Measurements from ENCODE around the gene CACNA1H. TPM values are rescaled to one million over a fixed set of nuclear protein-coding genes. Genes with fewer than 3 reads are reported as not detected.

CACNA1H gene
- total RNA-seq, 4 donors from 2014 or later, result 6.8 to 94.5 (median 27.6) TPM

DNA sequence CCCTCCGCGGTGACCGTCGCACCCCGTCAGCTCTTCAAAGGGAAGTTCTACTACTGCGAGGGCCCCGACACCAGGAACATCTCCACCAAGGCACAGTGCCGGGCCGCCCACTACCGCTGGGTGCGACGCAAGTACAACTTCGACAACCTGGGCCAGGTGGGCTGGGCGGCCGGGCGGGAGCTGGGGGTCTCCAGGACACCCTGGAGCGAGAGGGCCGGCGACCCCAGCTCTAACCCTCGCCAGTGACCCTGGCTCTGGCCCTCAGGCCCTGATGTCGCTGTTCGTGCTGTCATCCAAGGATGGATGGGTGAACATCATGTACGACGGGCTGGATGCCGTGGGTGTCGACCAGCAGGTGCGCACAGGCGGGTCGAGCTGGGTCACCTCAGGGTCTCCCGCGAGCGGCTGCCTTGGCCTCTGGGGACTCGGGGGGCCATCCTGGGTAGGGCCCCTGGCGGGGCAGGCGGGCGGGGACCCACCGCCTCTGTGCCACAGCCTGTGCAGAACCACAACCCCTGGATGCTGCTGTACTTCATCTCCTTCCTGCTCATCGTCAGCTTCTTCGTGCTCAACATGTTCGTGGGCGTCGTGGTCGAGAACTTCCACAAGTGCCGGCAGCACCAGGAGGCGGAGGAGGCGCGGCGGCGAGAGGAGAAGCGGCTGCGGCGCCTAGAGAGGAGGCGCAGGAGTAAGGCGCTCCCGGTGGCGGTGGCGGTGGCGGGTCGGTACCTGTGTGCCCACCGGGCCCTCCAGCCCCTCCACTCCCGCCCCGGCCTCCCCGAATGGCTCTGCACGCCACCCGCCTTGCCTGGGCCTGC lies 58.8 kb downstream of the CACNA1H start:
- DNase-seq, result no peak
- no peaks in the 10 kb centered on the region for H3K27me3 ChIP-seq
- intact Hi-C loops (cut with DNase I; ENCODE audit: low total_unique reads), result no loop called here
- no peak for TF ChIP-seq POLR2A (IDR thresholded peaks at IDR 0.05)
- TF ChIP-seq, protein P1, sequence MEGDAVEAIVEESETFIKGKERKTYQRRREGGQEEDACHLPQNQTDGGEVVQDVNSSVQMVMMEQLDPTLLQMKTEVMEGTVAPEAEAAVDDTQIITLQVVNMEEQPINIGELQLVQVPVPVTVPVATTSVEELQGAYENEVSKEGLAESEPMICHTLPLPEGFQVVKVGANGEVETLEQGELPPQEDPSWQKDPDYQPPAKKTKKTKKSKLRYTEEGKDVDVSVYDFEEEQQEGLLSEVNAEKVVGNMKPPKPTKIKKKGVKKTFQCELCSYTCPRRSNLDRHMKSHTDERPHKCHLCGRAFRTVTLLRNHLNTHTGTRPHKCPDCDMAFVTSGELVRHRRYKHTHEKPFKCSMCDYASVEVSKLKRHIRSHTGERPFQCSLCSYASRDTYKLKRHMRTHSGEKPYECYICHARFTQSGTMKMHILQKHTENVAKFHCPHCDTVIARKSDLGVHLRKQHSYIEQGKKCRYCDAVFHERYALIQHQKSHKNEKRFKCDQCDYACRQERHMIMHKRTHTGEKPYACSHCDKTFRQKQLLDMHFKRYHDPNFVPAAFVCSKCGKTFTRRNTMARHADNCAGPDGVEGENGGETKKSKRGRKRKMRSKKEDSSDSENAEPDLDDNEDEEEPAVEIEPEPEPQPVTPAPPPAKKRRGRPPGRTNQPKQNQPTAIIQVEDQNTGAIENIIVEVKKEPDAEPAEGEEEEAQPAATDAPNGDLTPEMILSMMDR (IDR thresholded peaks at IDR 0.05), result no peak
- no peak overlapping the region for H3K4me3 ChIP-seq
- H3K4me1 ChIP-seq, result no peaks in the 10 kb centered on the region
- no peak overlapping the region for H3K27ac ChIP-seq
- no peaks in the 10 kb centered on the region for H3K36me3 ChIP-seq
- no peaks in the 10 kb centered on the region for H3K9me3 ChIP-seq

DNA sequence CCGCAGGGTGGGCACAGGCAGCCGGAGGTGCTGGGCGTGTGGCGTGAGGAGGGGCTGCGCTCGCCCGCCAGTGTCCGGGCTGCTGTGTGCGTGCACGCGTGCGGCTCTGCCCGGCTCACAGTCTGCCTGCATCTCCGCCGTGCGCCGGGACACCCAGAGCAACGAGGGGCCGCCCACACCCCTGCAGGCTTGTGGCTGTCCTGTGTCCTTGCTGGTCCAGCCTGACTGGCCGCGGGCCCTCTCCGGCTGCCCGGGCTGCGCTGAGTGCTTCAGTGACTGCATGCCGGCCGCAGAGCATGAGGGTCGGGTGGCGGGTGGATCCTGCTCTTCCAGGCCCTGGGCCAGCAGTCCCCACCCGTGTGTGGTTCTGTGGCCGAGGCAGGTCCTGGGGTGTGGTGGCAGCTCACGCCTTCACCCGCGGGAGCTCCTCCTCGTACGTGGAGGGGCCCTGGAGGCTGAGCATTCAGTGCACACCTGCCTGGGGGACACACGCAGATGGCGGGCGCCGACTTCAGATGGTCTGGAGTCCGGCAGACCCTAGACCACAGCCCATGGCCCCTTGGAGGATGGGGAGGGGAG lies 59.8 kb downstream of the CACNA1H start:
- TF ChIP-seq, protein P1 (IDR thresholded peaks at IDR 0.05), result no peak
- no peak for TF ChIP-seq POLR2A (IDR thresholded peaks at IDR 0.05)
- no peaks in the 10 kb centered on the region for H3K27me3 ChIP-seq
- H3K27ac ChIP-seq, result no peak overlapping the region
- no peak for DNase-seq
- intact Hi-C loops (cut with DNase I; ENCODE audit: low total_unique reads), result no loop called here
- no peaks in the 10 kb centered on the region for H3K36me3 ChIP-seq
- H3K9me3 ChIP-seq, result no peaks in the 10 kb centered on the region
- no peak overlapping the region for H3K4me3 ChIP-seq
- H3K4me1 ChIP-seq, result no peaks in the 10 kb centered on the region

DNA sequence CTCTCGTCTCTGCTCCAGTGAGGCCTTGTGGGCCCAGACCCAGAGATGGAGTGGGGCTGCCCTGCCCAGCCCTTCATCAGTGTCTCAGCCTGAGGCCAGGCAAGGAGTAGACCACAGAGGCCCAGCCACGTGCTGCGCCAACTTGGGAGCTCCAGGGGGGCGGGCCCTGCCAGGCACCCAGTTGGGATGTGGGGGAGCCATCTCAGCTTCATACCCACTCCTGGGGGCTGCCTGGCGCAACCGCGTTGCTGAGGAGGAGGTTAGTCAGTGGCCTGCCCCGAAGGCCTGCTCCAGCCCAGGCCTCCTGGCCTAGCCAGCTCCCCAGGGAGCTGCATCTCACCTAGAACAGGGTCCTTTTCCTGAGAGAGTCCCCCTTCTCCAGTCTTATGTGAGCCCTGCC lies 60.3 kb downstream of the CACNA1H start:
- Histone ChIP-seq H3K36me3 (no peaks in the 10 kb centered on the region), H3K27me3 (no peaks in the 10 kb centered on the region)
- intact Hi-C loops (cut with DNase I; ENCODE audit: low total_unique reads), result no loop called here

DNA sequence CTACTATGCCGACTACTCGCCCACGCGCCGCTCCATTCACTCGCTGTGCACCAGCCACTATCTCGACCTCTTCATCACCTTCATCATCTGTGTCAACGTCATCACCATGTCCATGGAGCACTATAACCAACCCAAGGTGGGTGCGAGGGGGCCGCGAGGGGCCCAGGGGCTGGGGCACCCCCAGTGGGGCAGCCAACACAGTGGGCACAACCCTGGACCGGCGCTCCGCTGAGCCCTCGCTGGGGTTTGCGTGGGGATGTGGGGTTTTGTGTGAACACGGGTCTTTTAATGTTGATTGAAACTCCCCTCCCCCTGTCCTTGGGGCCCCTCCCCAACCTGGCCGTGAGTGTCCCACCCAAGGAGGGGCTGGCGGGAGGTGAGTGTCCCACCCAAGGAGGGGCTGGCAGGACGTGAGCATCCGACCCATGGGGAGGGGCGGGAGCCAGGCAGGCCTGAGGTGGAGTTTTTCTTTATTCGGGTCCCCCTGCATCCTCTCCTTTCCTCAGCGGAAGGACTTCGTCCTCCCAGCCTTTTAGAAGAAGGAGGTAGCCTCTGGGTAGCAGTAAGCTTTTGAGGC lies 61.0 kb downstream of the CACNA1H start:
- no peaks in the 10 kb centered on the region for H3K9me3 ChIP-seq
- no peak for TF ChIP-seq POLR2A (IDR thresholded peaks at IDR 0.05)
- H3K36me3 ChIP-seq, result no peaks in the 10 kb centered on the region
- no peaks in the 10 kb centered on the region for H3K27me3 ChIP-seq
- no peaks in the 10 kb centered on the region for H3K4me1 ChIP-seq
- H3K27ac ChIP-seq, result no peak overlapping the region
- intact Hi-C loops (cut with DNase I; ENCODE audit: low total_unique reads), result no loop called here
- DNase-seq, result no peak
- no peak overlapping the region for H3K4me3 ChIP-seq

More for the DNA sequence above, 60.3 kb downstream of the CACNA1H start:
- no peak overlapping the region for H3K27ac ChIP-seq
- TF ChIP-seq, protein P1 (IDR thresholded peaks at IDR 0.05), result no peak
- no peak for TF ChIP-seq POLR2A (IDR thresholded peaks at IDR 0.05)
- H3K9me3 ChIP-seq, result no peaks in the 10 kb centered on the region
- no peak for DNase-seq
- no peak overlapping the region for H3K4me3 ChIP-seq
- no peaks in the 10 kb centered on the region for H3K4me1 ChIP-seq

DNA sequence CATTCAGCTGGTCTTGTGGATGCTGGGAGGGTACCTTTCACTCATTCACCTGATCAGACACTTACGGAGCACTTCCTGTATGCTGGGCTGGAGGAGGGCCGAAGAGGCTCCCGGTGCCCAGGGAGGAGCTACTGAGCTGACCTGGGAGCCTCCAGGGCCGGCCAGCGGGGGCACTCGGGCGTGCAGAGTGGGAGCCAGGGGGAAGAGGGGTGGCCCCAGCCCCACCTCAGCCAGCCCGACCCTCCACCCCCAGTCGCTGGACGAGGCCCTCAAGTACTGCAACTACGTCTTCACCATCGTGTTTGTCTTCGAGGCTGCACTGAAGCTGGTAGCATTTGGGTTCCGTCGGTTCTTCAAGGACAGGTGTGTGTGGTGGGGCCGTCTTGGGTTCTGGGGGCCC lies 61.8 kb downstream of the CACNA1H start:
- intact Hi-C loops (cut with DNase I; ENCODE audit: low total_unique reads), result no loop called here
- H3K4me3 ChIP-seq, result no peak overlapping the region
- DNase-seq, result no peak
- H3K9me3 ChIP-seq, result no peaks in the 10 kb centered on the region
- TF ChIP-seq, protein P1 (IDR thresholded peaks at IDR 0.05), result no peak
- TF ChIP-seq POLR2A (IDR thresholded peaks at IDR 0.05), result no peak
- H3K4me1 ChIP-seq, result no peaks in the 10 kb centered on the region
- no peaks in the 10 kb centered on the region for H3K36me3 ChIP-seq
- no peaks in the 10 kb centered on the region for H3K27me3 ChIP-seq
- no peak overlapping the region for H3K27ac ChIP-seq

Measured in uterus (tissue), 4 donors.